CD4-positive, alpha-beta T cell (primary cell): ENCODE results near the gene BMP4. TPM values are rescaled to one million over a fixed set of nuclear protein-coding genes. Genes with fewer than 3 reads are reported as not detected.

Source experiments
- ATAC-seq: fragments of 200-7000 bp; cut with Tn5 transposase; one replicate; pipeline ENCODE4 v1.10.0; 2022; ENCODE audit warnings: mild to moderate bottlenecking; ENCODE audit not compliant: poor library complexity
- CTCF ChIA-PET: fragments of 350-600 bp; sonication (Branson Sonifier 250); formaldehyde crosslinking; loops from one replicate; lab custom pipeline; 2021; ENCODE audit warnings: antibody characterized with exemption, inconsistent platforms; lab: Charles Lee
- POLR2A ChIA-PET: fragments of 350-600 bp; sonication (Branson Sonifier 250); formaldehyde crosslinking; loops from one replicate; lab custom pipeline; 2021; ENCODE audit warnings: antibody characterized with exemption, inconsistent platforms; lab: Charles Lee
- DNase-seq, 14 experiments: peaks; one replicate each; pipeline ENCODE4 v3.0.0-alpha.2; 2013 to 2020; ENCODE audit warnings: mixed read lengths in 2 of 14
- H3K27ac ChIP-seq, 2 donors: one replicate each; pipeline versions ENCODE4 v1.5.1 to v1.7.0; 2013; ENCODE audit warnings: low read length in 2 of 2, low read depth in 1 of 2, mild to moderate bottlenecking in 1 of 2
- H3K27me3 ChIP-seq, 2 experiments: 1 replicate in 1 of 2; 2 replicates in 1 of 2; pipeline versions ENCODE4 v1.6.1 to v1.7.0; 2013; ENCODE audit warnings: low read length in 2 of 2, control low read depth in 1 of 2, mild to moderate bottlenecking in 1 of 2, moderate library complexity in 1 of 2; ENCODE audit not compliant: insufficient read depth in 2 of 2, control insufficient read depth in 1 of 2
- H3K36me3 ChIP-seq: one replicate; pipeline ENCODE4 v1.6.1; 2013; ENCODE audit warnings: low read length, control low read depth; ENCODE audit not compliant: insufficient read depth
- H3K4me1 ChIP-seq: one replicate; pipeline ENCODE4 v1.6.1; 2013; ENCODE audit warnings: low read length, control low read depth; ENCODE audit not compliant: insufficient read depth
- H3K4me3 ChIP-seq: one replicate; pipeline ENCODE4 v1.5.1; 2013; ENCODE audit warnings: mild to moderate bottlenecking, low read length, moderate library complexity
- H3K9me3 ChIP-seq, 2 experiments: 1 replicate in 1 of 2; 2 replicates in 1 of 2; pipeline versions ENCODE4 v1.6.1 to v1.7.0; 2013; ENCODE audit warnings: low read length in 2 of 2, mild to moderate bottlenecking in 2 of 2, control low read depth in 1 of 2, moderate library complexity in 1 of 2; ENCODE audit not compliant: control insufficient read depth in 1 of 2, insufficient read depth in 1 of 2
- H3K27ac Mint-ChIP-seq: one replicate; pipeline ENCODE4 v1.8.0; 2020; ENCODE audit warnings: mixed read lengths
- H3K27me3 Mint-ChIP-seq: one replicate; pipeline ENCODE4 v1.8.0; 2021; ENCODE audit warnings: mixed read lengths
- H3K36me3 Mint-ChIP-seq: one replicate; pipeline ENCODE4 v1.8.0; 2021; ENCODE audit warnings: low read depth, mixed read lengths
- H3K4me1 Mint-ChIP-seq: one replicate; pipeline ENCODE4 v1.8.0; 2021; ENCODE audit warnings: low read depth, mixed read lengths
- H3K4me3 Mint-ChIP-seq: one replicate; pipeline ENCODE4 v1.8.0; 2020; ENCODE audit warnings: mild to moderate bottlenecking, mixed read lengths
- H3K9me3 Mint-ChIP-seq: one replicate; pipeline ENCODE4 v1.8.0; 2020; ENCODE audit warnings: mixed read lengths
- CTCF ChIP-seq: fragments of 200-600 bp; IDR thresholded peaks from one replicate; pipeline ENCODE4 v1.8.0; 2022; ENCODE audit warnings: antibody characterized with exemption, mild to moderate bottlenecking
- intact Hi-C, 2 experiments: fragments of 100-400 bp; cut with DNase I in 1 of 2; cut with micrococcal nuclease in 1 of 2; formaldehyde crosslinking; loops; one replicate each; pipeline versions ENCODE4 v1.15.1 to v1.9.0; 2023 to 2025; cut with DNase I, micrococcal nuclease
- polyA plus RNA-seq, 2 donors: library from polyadenylated mRNA; unstranded; fragments of 120-200 nt; gene quantifications; one replicate each; pipeline ENCODE4 v1.2.1, GENCODE V29; 2013
- total RNA-seq, 174 experiments: library from RNA in 2 of 174; stranded (reverse) in 2 of 174; gene quantifications; one replicate each; pipeline ENCODE4 v1.2.3 and lab custom pipeline; 2021 to 2026

BMP4 gene
- total RNA-seq = not detected
- polyA plus RNA-seq (2013, experiment 1 of 2) = 0.33 TPM
- 0.45 TPM for polyA plus RNA-seq (2013, experiment 2 of 2)
- 0 to 1.6 (median 0.14) reads per million in 172 experiments for total RNA-seq (lab: John Stamatoyannopoulos, UW)

GRCh38 chr14:53956427-53957201 lies at the start of gene BMP4:
Gene BMP4, minus strand, starts transcription at chr14:53956825. Its CDS starts 4,603 bp downstream, at chr14:53952222.
- Histone ChIP-seq H3K4me3 (peak within 1 kb of the TSS; percentile 46), H3K27ac (no peak within 1 kb of the TSS), H3K36me3 (no peaks in the 10 kb centered on the region), H3K9me3 (peaks cover 0 to 40% of the 10 kb centered on the region in 2 experiments), H3K4me1 (peaks cover 34% of the 10 kb centered on the region), H3K27me3 (peaks cover 49 to 68% of the 10 kb centered on the region in 2 experiments)
- Mint-ChIP-seq H3K4me3 (peak within 1 kb of the TSS; percentile 75), H3K36me3 (no peaks in the 10 kb centered on the region), H3K9me3 (no peaks in the 10 kb centered on the region), H3K27ac (no peak within 1 kb of the TSS), H3K27me3 (peaks cover 87% of the 10 kb centered on the region), H3K4me1 (peaks cover 37% of the 10 kb centered on the region)
- ATAC-seq (no peak), DNase-seq (peak in 4 of 14 experiments; percentile 7 to 37 (median 22))
- POLR2A ChIA-PET = interaction anchor here (1.1 kb wide), 1 partner anchor 1095 kb away, joined by 3 read pairs; the partner anchor contains the start of gene MAPK1IP1L
- TF ChIP-seq CTCF = no peak
- CTCF ChIA-PET = no interaction called here
- intact Hi-C loops = no loop called here

DNA sequence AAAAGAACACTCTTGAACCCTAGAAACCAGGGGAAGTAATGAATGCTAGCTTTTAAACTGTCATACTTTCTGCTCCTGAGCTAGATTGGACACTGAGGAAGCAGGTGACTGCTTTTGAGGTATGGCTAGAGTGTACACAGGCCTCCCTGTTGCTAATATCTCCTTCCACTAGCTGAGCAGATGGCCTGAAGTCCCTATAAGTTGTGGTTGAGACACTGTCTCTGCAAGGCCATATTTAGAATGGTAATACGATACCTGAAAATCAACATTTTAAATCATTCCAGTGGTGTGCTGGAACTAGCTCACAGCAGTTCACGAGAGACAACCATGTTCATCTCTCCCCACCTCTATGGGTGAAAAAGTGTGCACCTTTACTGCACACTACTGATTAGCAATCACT lies 46.4 kb upstream of the BMP4 start:
- Mint-ChIP-seq H3K27me3 (peaks cover 14% of the 10 kb centered on the region), H3K4me1 (no peaks in the 10 kb centered on the region), H3K9me3 (peaks cover 3% of the 10 kb centered on the region), H3K27ac (no peak overlapping the region), H3K36me3 (no peaks in the 10 kb centered on the region), H3K4me3 (no peak overlapping the region)
- ChIA-PET CTCF (no interaction called here), POLR2A (no interaction called here)
- Histone ChIP-seq H3K27me3 (no peaks in the 10 kb centered on the region), H3K9me3 (no peaks in the 10 kb centered on the region), H3K36me3 (no peaks in the 10 kb centered on the region), H3K4me3 (no peak overlapping the region), H3K27ac (no peak overlapping the region), H3K4me1 (no peaks in the 10 kb centered on the region)
- intact Hi-C loops = no loop called here
- no peak for TF ChIP-seq CTCF
- DNase-seq = no peak
- ATAC-seq = no peak

GRCh38 chr14:54002653-54003052 lies 46.0 kb upstream of the BMP4 start:
- ATAC-seq (no peak), DNase-seq (no peak)
- Histone ChIP-seq H3K27ac (no peak overlapping the region), H3K4me1 (no peaks in the 10 kb centered on the region), H3K4me3 (no peak overlapping the region), H3K36me3 (no peaks in the 10 kb centered on the region), H3K9me3 (no peaks in the 10 kb centered on the region), H3K27me3 (no peaks in the 10 kb centered on the region)
- ChIA-PET POLR2A (no interaction called here), CTCF (no interaction called here)
- Mint-ChIP-seq H3K4me3 (no peak overlapping the region), H3K27ac (no peak overlapping the region), H3K27me3 (peaks cover 14% of the 10 kb centered on the region), H3K36me3 (no peaks in the 10 kb centered on the region), H3K4me1 (no peaks in the 10 kb centered on the region), H3K9me3 (peaks cover 3% of the 10 kb centered on the region)
- no peak for TF ChIP-seq CTCF
- intact Hi-C loops = no loop called here
